HCT116 (cell line): ENCODE measurements around the gene MEIS2. TPM values are rescaled to one million over a fixed set of nuclear protein-coding genes. Genes with fewer than 3 reads are reported as not detected.

Experiments
- ATAC-seq: fragments of 200-7000 bp; cut with Tn5 transposase; 2 replicates; pipeline ENCODE4 v1.9.1; 2020; ENCODE audit warnings: mild to moderate bottlenecking, moderate library complexity
- BruUV-seq: library from RNA; stranded (reverse); fragments of 400-500 nt; replicated peaks from 2 replicates; lab custom pipeline; 2021; lab: Mats Ljungman, UMichigan
- CTCF ChIA-PET: fragments of 300-600 bp; sonication (Branson Sonifier 250); formaldehyde crosslinking; loops from one replicate; lab custom pipeline; 2021; ENCODE audit warnings: antibody characterized with exemption; lab: Charles Lee
- POLR2A ChIA-PET: fragments of 300-600, 350-600 bp; sonication (Branson Sonifier 250); formaldehyde crosslinking; loops from one replicate; lab custom pipeline; 2021; ENCODE audit warnings: antibody characterized with exemption; lab: Charles Lee
- RAD21 ChIA-PET, 2 experiments: fragments of 300-600 bp; sonication (Branson Sonifier 250); formaldehyde crosslinking; loops; one replicate each; lab custom pipeline; 2023; ENCODE audit warnings: low total read pairs in 2 of 2; ENCODE audit not compliant: uncharacterized antibody in 2 of 2, unreplicated experiment in 2 of 2, low non-redundant PET in 1 of 2; lab: Charles Lee
- DNase-seq: peaks from one replicate; pipeline ENCODE4 v3.0.0-alpha.2; 2010; ENCODE audit warnings: low read depth, low spot score
- H2AFZ ChIP-seq: fragments of 200-600 bp; shearing (Covaris generic), sonication (generic); 2 replicates; pipeline ENCODE4 v1.6.1; 2017; ENCODE audit warnings: low read depth, mixed run types, mixed read lengths, antibody characterized with exemption, low read length; ENCODE audit not compliant: poor library complexity, severe bottlenecking
- H3K27ac ChIP-seq: 2 replicates; pipeline ENCODE4 v1.5.1; 2012; ENCODE audit warnings: low read depth, low read length
- H3K27me3 ChIP-seq: fragments of 200-600 bp; sonication (generic); 2 replicates; pipeline ENCODE4 v1.6.1; 2016; ENCODE audit warnings: mixed run types, low read length, mixed read lengths; ENCODE audit not compliant: insufficient read depth
- H3K36me3 ChIP-seq, 2 experiments: fragments of 200-500 bp in 1 of 2; fragments of 200-600 bp in 1 of 2; sonication (Bioruptor generic) in 1 of 2; sonication (generic) in 1 of 2; 2 replicates each; pipeline versions ENCODE4 v1.5.1 to v1.6.1; 2014 to 2016; ENCODE audit warnings: low read length in 2 of 2, inconsistent platforms in 1 of 2, mixed read lengths in 1 of 2, mixed run types in 1 of 2; ENCODE audit not compliant: insufficient read depth in 2 of 2, control insufficient read depth in 1 of 2
- H3K4me1 ChIP-seq, 2 experiments: fragments of 200-600 bp in 1 of 2; sonication (generic) in 1 of 2; 2 replicates each; pipeline versions ENCODE4 v1.5.1 to v1.6.1; 2012 to 2017; ENCODE audit warnings: low read length in 2 of 2, inconsistent platforms in 1 of 2, mild to moderate bottlenecking in 1 of 2, mixed read lengths in 1 of 2, mixed run types in 1 of 2, moderate library complexity in 1 of 2; ENCODE audit not compliant: insufficient read depth in 2 of 2, control insufficient read depth in 1 of 2
- H3K4me2 ChIP-seq: fragments of 200-600 bp; sonication (generic); 2 replicates; pipeline ENCODE4 v1.6.1; 2017; ENCODE audit warnings: mixed run types, low read length, mixed read lengths
- H3K4me3 ChIP-seq, 2 experiments: fragments of 200-600 bp in 1 of 2; sonication (generic) in 1 of 2; replicated peaks in 1 of 2; 2 replicates each; pipeline ENCODE4 v1.5.1; 2011 to 2016; ENCODE audit warnings: low read length in 2 of 2, control low read depth in 1 of 2, low read depth in 1 of 2, mild to moderate bottlenecking in 1 of 2, mixed read lengths in 1 of 2, mixed run types in 1 of 2
- H3K79me2 ChIP-seq: fragments of 200-600 bp; sonication (generic); 2 replicates; pipeline ENCODE4 v1.6.1; 2017; ENCODE audit warnings: mild to moderate bottlenecking, mixed run types, low read length, moderate library complexity, mixed read lengths; ENCODE audit not compliant: insufficient read depth
- H3K9ac ChIP-seq: fragments of 200-600 bp; sonication (generic); 2 replicates; pipeline ENCODE4 v1.6.1; 2016; ENCODE audit warnings: low read length, mixed read lengths
- H3K9me2 ChIP-seq: fragments of 200-600 bp; sonication (generic), shearing (Covaris generic); 2 replicates; pipeline ENCODE4 v1.6.1; 2017; ENCODE audit warnings: mixed run types, mild to moderate bottlenecking, moderate library complexity; ENCODE audit not compliant: insufficient read depth
- H3K9me3 ChIP-seq, 2 experiments: fragments of 200-500 bp in 1 of 2; fragments of 200-600 bp in 1 of 2; sonication (Bioruptor generic) in 1 of 2; sonication (generic) in 1 of 2; 2 replicates each; pipeline ENCODE4 v1.6.1; 2014 to 2017; ENCODE audit warnings: low read length in 2 of 2, mixed read lengths in 2 of 2, inconsistent platforms in 1 of 2, low read depth in 1 of 2, mild to moderate bottlenecking in 1 of 2, mixed run types in 1 of 2, moderate library complexity in 1 of 2; ENCODE audit not compliant: control insufficient read depth in 1 of 2, insufficient read depth in 1 of 2
- H4K20me1 ChIP-seq: fragments of 200-600 bp; sonication (generic), shearing (Covaris generic); 2 replicates; pipeline ENCODE4 v1.6.1; 2017; ENCODE audit warnings: mixed run types, mild to moderate bottlenecking, moderate library complexity; ENCODE audit not compliant: insufficient read depth
- ATF3 ChIP-seq: IDR thresholded peaks from 2 replicates; pipeline ENCODE4 v1.6.1; 2012
- CBX3 ChIP-seq: IDR thresholded peaks from 2 replicates; pipeline ENCODE4 v1.6.1; 2012; ENCODE audit warnings: low read depth
- CEBPB ChIP-seq: IDR thresholded peaks from 2 replicates; pipeline ENCODE4 v1.6.1; 2012; ENCODE audit warnings: low read depth
- CTCF ChIP-seq, 3 experiments: fragments of 200-600 bp in 1 of 3; sonication (generic) in 1 of 3; IDR thresholded peaks in 2 of 3; conservative IDR thresholded peaks in 1 of 3; 2 replicates each; pipeline ENCODE4 v1.5.1; 2012 to 2017; ENCODE audit warnings: low read depth in 2 of 3, low read length in 2 of 3, antibody characterized with exemption in 1 of 3, borderline replicate concordance in 1 of 3, control low read depth in 1 of 3, mild to moderate bottlenecking in 1 of 3, mixed read lengths in 1 of 3, mixed run types in 1 of 3, moderate library complexity in 1 of 3; ENCODE audit not compliant: insufficient read depth in 1 of 3
- EGR1 ChIP-seq: IDR thresholded peaks from 2 replicates; pipeline ENCODE4 v1.6.1; 2012; ENCODE audit warnings: low read depth
- EZH2phosphoT487 ChIP-seq: fragments of 200-600 bp; IDR thresholded peaks from 2 replicates; pipeline ENCODE4 v1.6.1; 2018; ENCODE audit warnings: antibody characterized with exemption, borderline replicate concordance
- FOSL1 ChIP-seq: IDR thresholded peaks from 2 replicates; pipeline ENCODE4 v1.6.1; 2012; ENCODE audit warnings: low read depth
- JUND ChIP-seq: IDR thresholded peaks from 2 replicates; pipeline ENCODE4 v1.6.1; 2012
- MAX ChIP-seq: IDR thresholded peaks from 2 replicates; pipeline ENCODE4 v1.6.1; 2012
- POLR2A ChIP-seq: IDR thresholded peaks from 2 replicates; pipeline ENCODE4 v1.7.0; 2011; ENCODE audit warnings: borderline replicate concordance; ENCODE audit not compliant: insufficient read depth, insufficient read length; ENCODE audit errors: extremely low read depth
- POLR2AphosphoS5 ChIP-seq: IDR thresholded peaks from 2 replicates; pipeline ENCODE4 v1.6.1; 2011; ENCODE audit warnings: mild to moderate bottlenecking, low read depth, low read length, moderate library complexity
- RAD21 ChIP-seq: IDR thresholded peaks from 2 replicates; pipeline ENCODE4 v1.6.1; 2012; ENCODE audit warnings: low read depth, mild to moderate bottlenecking
- SIN3A ChIP-seq: IDR thresholded peaks from 2 replicates; pipeline ENCODE4 v1.6.1; 2012; ENCODE audit warnings: low read depth
- SRF ChIP-seq: IDR thresholded peaks from 2 replicates; pipeline ENCODE4 v1.6.1; 2012; ENCODE audit warnings: low read depth
- TCF7L2 ChIP-seq: IDR thresholded peaks from 2 replicates; pipeline ENCODE4 v1.7.0; 2011; ENCODE audit warnings: borderline replicate concordance, inconsistent platforms; ENCODE audit not compliant: insufficient read depth, insufficient read length; ENCODE audit errors: extremely low read depth
- ZBTB33 ChIP-seq: IDR thresholded peaks from 2 replicates; pipeline ENCODE4 v1.6.1; 2011; ENCODE audit warnings: mild to moderate bottlenecking, low read length, moderate library complexity; ENCODE audit not compliant: insufficient replicate concordance; ENCODE audit errors: extremely low read depth
- ZNF274 ChIP-seq: fragments of 200-500 bp; sonication (Bioruptor generic); IDR thresholded peaks from 2 replicates; pipeline ENCODE4 v1.6.1; 2014; ENCODE audit warnings: mild to moderate bottlenecking, low read depth, low read length, inconsistent platforms
- intact Hi-C: fragments of 100-400 bp; cut with micrococcal nuclease; formaldehyde crosslinking; loops from 2 replicates; pipeline ENCODE4 v1.10.0; 2022
- total RNA-seq: library from RNA; stranded (reverse); gene quantifications from one replicate; pipeline ENCODE4 v1.2.1, GENCODE V29; 2021; ENCODE audit not compliant: unreplicated experiment

Gene MEIS2
- total RNA-seq, 1 experiment from 2014 or later = 11.5 TPM

GRCh38 chr15:36996538-36997181 is 103.7 kb downstream of the MEIS2 start:
- no peak overlapping the region for H3K27ac ChIP-seq
- TF ChIP-seq EGR1 (no peak), CBX3 (no peak)
- TF ChIP-seq, all 23 proteins: peak for 0
- ChIA-PET CTCF (no interaction called here), RAD21 (no interaction called here), POLR2A (no interaction called here)
- Histone ChIP-seq H3K9ac (no peak overlapping the region), H3K4me1 (no peaks in the 10 kb centered on the region), H3K9me3 (no peaks in the 10 kb centered on the region), H4K20me1 (no peaks in the 10 kb centered on the region; the same call in 1 of the 2 replicates), H3K27me3 (no peaks in the 10 kb centered on the region), H3K4me2 (no peak overlapping the region), H3K79me2 (no peaks in the 10 kb centered on the region), H2AFZ (no peak overlapping the region), H3K4me3 (no peak overlapping the region), H3K9me2 (no peaks in the 10 kb centered on the region), H3K36me3 (no peaks in the 10 kb centered on the region)
- ATAC-seq = no peak
- no TSS peak for BruUV-seq
- no peak for DNase-seq
- intact Hi-C loops = no loop called here

- Histone ChIP-seq H3K9me3 (no peaks in the 10 kb centered on the region), H3K79me2 (no peaks in the 10 kb centered on the region), H2AFZ (no peak overlapping the region), H3K9me2 (no peaks in the 10 kb centered on the region), H3K4me1 (no peaks in the 10 kb centered on the region), H3K4me3 (no peak overlapping the region), H3K36me3 (no peaks in the 10 kb centered on the region), H3K4me2 (no peak overlapping the region), H3K27me3 (no peaks in the 10 kb centered on the region), H3K27ac (no peak overlapping the region), H4K20me1 (no peaks in the 10 kb centered on the region), H3K9ac (no peak overlapping the region)
- DNase-seq (no peak), ATAC-seq (no peak)
- RAD21 ChIA-PET = no interaction called here
- POLR2A ChIA-PET = no interaction called here
- CTCF ChIA-PET = no interaction called here
- intact Hi-C loops = no loop called here
- no TSS peak for BruUV-seq
- TF ChIP-seq JUND (no peak), ATF3 (no peak), CBX3 (no peak), POLR2AphosphoS5 (no peak), FOSL1 (no peak), EZH2phosphoT487 (no peak), RAD21 (no peak), CTCF (IDR thresholded peaks at IDR 0.05 in 2 of 3, conservative IDR thresholded peaks at IDR 0.05 in 1 of 3; ENCODE audit: borderline replicate concordance in 1 of 3, insufficient read depth in 1 of 3, low read depth in 2 of 3, low read length in 2 of 3) (no peak), CEBPB (no peak), SIN3A (no peak), SRF (no peak), ZBTB33 (no peak), MAX (no peak), EGR1 (no peak), TCF7L2 (no peak), ZNF274 (no peak), POLR2A (no peak)
These were observed 104.2 kb downstream of the MEIS2 start for GRCh38 chr15:36996121-36996520.
